HCT116 (cell line): Measurements from ENCODE around the gene SRSF3. TPM values are rescaled to one million over a fixed set of nuclear protein-coding genes. Genes with fewer than 3 reads are reported as not detected.

ENCODE experiments used
- ATAC-seq: fragments of 200-7000 bp; cut with Tn5 transposase; 2 replicates; pipeline ENCODE4 v1.9.1; 2020; ENCODE audit warnings: mild to moderate bottlenecking, moderate library complexity
- BruUV-seq: library from RNA; stranded (reverse); fragments of 400-500 nt; replicated peaks from 2 replicates; lab custom pipeline; 2021; lab: Mats Ljungman, UMichigan
- CTCF ChIA-PET: fragments of 300-600 bp; sonication (Branson Sonifier 250); formaldehyde crosslinking; loops from one replicate; lab custom pipeline; 2021; ENCODE audit warnings: antibody characterized with exemption; lab: Charles Lee
- POLR2A ChIA-PET: fragments of 300-600, 350-600 bp; sonication (Branson Sonifier 250); formaldehyde crosslinking; loops from one replicate; lab custom pipeline; 2021; ENCODE audit warnings: antibody characterized with exemption; lab: Charles Lee
- RAD21 ChIA-PET, 2 experiments: fragments of 300-600 bp; sonication (Branson Sonifier 250); formaldehyde crosslinking; loops; one replicate each; lab custom pipeline; 2023; ENCODE audit warnings: low total read pairs in 2 of 2; ENCODE audit not compliant: uncharacterized antibody in 2 of 2, unreplicated experiment in 2 of 2, low non-redundant PET in 1 of 2; lab: Charles Lee
- DNase-seq: peaks from one replicate; pipeline ENCODE4 v3.0.0-alpha.2; 2010; ENCODE audit warnings: low read depth, low spot score
- H2AFZ ChIP-seq: fragments of 200-600 bp; shearing (Covaris generic), sonication (generic); 2 replicates; pipeline ENCODE4 v1.6.1; 2017; ENCODE audit warnings: low read depth, mixed run types, mixed read lengths, antibody characterized with exemption, low read length; ENCODE audit not compliant: poor library complexity, severe bottlenecking
- H3K27ac ChIP-seq: 2 replicates; pipeline ENCODE4 v1.5.1; 2012; ENCODE audit warnings: low read depth, low read length
- H3K27me3 ChIP-seq: fragments of 200-600 bp; sonication (generic); 2 replicates; pipeline ENCODE4 v1.6.1; 2016; ENCODE audit warnings: mixed run types, low read length, mixed read lengths; ENCODE audit not compliant: insufficient read depth
- H3K36me3 ChIP-seq, 2 experiments: fragments of 200-500 bp in 1 of 2; fragments of 200-600 bp in 1 of 2; sonication (Bioruptor generic) in 1 of 2; sonication (generic) in 1 of 2; 2 replicates each; pipeline versions ENCODE4 v1.5.1 to v1.6.1; 2014 to 2016; ENCODE audit warnings: low read length in 2 of 2, inconsistent platforms in 1 of 2, mixed read lengths in 1 of 2, mixed run types in 1 of 2; ENCODE audit not compliant: insufficient read depth in 2 of 2, control insufficient read depth in 1 of 2
- H3K4me1 ChIP-seq, 2 experiments: fragments of 200-600 bp in 1 of 2; sonication (generic) in 1 of 2; 2 replicates each; pipeline versions ENCODE4 v1.5.1 to v1.6.1; 2012 to 2017; ENCODE audit warnings: low read length in 2 of 2, inconsistent platforms in 1 of 2, mild to moderate bottlenecking in 1 of 2, mixed read lengths in 1 of 2, mixed run types in 1 of 2, moderate library complexity in 1 of 2; ENCODE audit not compliant: insufficient read depth in 2 of 2, control insufficient read depth in 1 of 2
- H3K4me2 ChIP-seq: fragments of 200-600 bp; sonication (generic); 2 replicates; pipeline ENCODE4 v1.6.1; 2017; ENCODE audit warnings: mixed run types, low read length, mixed read lengths
- H3K4me3 ChIP-seq, 2 experiments: fragments of 200-600 bp in 1 of 2; sonication (generic) in 1 of 2; replicated peaks in 1 of 2; 2 replicates each; pipeline ENCODE4 v1.5.1; 2011 to 2016; ENCODE audit warnings: low read length in 2 of 2, control low read depth in 1 of 2, low read depth in 1 of 2, mild to moderate bottlenecking in 1 of 2, mixed read lengths in 1 of 2, mixed run types in 1 of 2
- H3K79me2 ChIP-seq: fragments of 200-600 bp; sonication (generic); 2 replicates; pipeline ENCODE4 v1.6.1; 2017; ENCODE audit warnings: mild to moderate bottlenecking, mixed run types, low read length, moderate library complexity, mixed read lengths; ENCODE audit not compliant: insufficient read depth
- H3K9ac ChIP-seq: fragments of 200-600 bp; sonication (generic); 2 replicates; pipeline ENCODE4 v1.6.1; 2016; ENCODE audit warnings: low read length, mixed read lengths
- H3K9me2 ChIP-seq: fragments of 200-600 bp; sonication (generic), shearing (Covaris generic); 2 replicates; pipeline ENCODE4 v1.6.1; 2017; ENCODE audit warnings: mixed run types, mild to moderate bottlenecking, moderate library complexity; ENCODE audit not compliant: insufficient read depth
- H3K9me3 ChIP-seq, 2 experiments: fragments of 200-500 bp in 1 of 2; fragments of 200-600 bp in 1 of 2; sonication (Bioruptor generic) in 1 of 2; sonication (generic) in 1 of 2; 2 replicates each; pipeline ENCODE4 v1.6.1; 2014 to 2017; ENCODE audit warnings: low read length in 2 of 2, mixed read lengths in 2 of 2, inconsistent platforms in 1 of 2, low read depth in 1 of 2, mild to moderate bottlenecking in 1 of 2, mixed run types in 1 of 2, moderate library complexity in 1 of 2; ENCODE audit not compliant: control insufficient read depth in 1 of 2, insufficient read depth in 1 of 2
- H4K20me1 ChIP-seq: fragments of 200-600 bp; sonication (generic), shearing (Covaris generic); 2 replicates; pipeline ENCODE4 v1.6.1; 2017; ENCODE audit warnings: mixed run types, mild to moderate bottlenecking, moderate library complexity; ENCODE audit not compliant: insufficient read depth
- CBX3 ChIP-seq: IDR thresholded peaks from 2 replicates; pipeline ENCODE4 v1.6.1; 2012; ENCODE audit warnings: low read depth
- CEBPB ChIP-seq: IDR thresholded peaks from 2 replicates; pipeline ENCODE4 v1.6.1; 2012; ENCODE audit warnings: low read depth
- CTCF ChIP-seq, 3 experiments: fragments of 200-600 bp in 1 of 3; sonication (generic) in 1 of 3; IDR thresholded peaks in 2 of 3; conservative IDR thresholded peaks in 1 of 3; 2 replicates each; pipeline ENCODE4 v1.5.1; 2012 to 2017; ENCODE audit warnings: low read depth in 2 of 3, low read length in 2 of 3, antibody characterized with exemption in 1 of 3, borderline replicate concordance in 1 of 3, control low read depth in 1 of 3, mild to moderate bottlenecking in 1 of 3, mixed read lengths in 1 of 3, mixed run types in 1 of 3, moderate library complexity in 1 of 3; ENCODE audit not compliant: insufficient read depth in 1 of 3
- EGR1 ChIP-seq: IDR thresholded peaks from 2 replicates; pipeline ENCODE4 v1.6.1; 2012; ENCODE audit warnings: low read depth
- ELF1 ChIP-seq: IDR thresholded peaks from 2 replicates; pipeline ENCODE4 v1.6.1; 2012; ENCODE audit warnings: low read depth, borderline replicate concordance
- EZH2 ChIP-seq: fragments of 200-600 bp; sonication (generic); IDR thresholded peaks from 2 replicates; pipeline ENCODE4 v1.6.1; 2017; ENCODE audit warnings: antibody characterized with exemption, mixed run types
- EZH2phosphoT487 ChIP-seq: fragments of 200-600 bp; IDR thresholded peaks from 2 replicates; pipeline ENCODE4 v1.6.1; 2018; ENCODE audit warnings: antibody characterized with exemption, borderline replicate concordance
- FOSL1 ChIP-seq: IDR thresholded peaks from 2 replicates; pipeline ENCODE4 v1.6.1; 2012; ENCODE audit warnings: low read depth
- JUND ChIP-seq: IDR thresholded peaks from 2 replicates; pipeline ENCODE4 v1.6.1; 2012
- POLR2A ChIP-seq: IDR thresholded peaks from 2 replicates; pipeline ENCODE4 v1.7.0; 2011; ENCODE audit warnings: borderline replicate concordance; ENCODE audit not compliant: insufficient read depth, insufficient read length; ENCODE audit errors: extremely low read depth
- RAD21 ChIP-seq: IDR thresholded peaks from 2 replicates; pipeline ENCODE4 v1.6.1; 2012; ENCODE audit warnings: low read depth, mild to moderate bottlenecking
- SIN3A ChIP-seq: IDR thresholded peaks from 2 replicates; pipeline ENCODE4 v1.6.1; 2012; ENCODE audit warnings: low read depth
- SP1 ChIP-seq: IDR thresholded peaks from 2 replicates; pipeline ENCODE4 v1.6.1; 2012; ENCODE audit warnings: low read depth
- SRF ChIP-seq: IDR thresholded peaks from 2 replicates; pipeline ENCODE4 v1.6.1; 2012; ENCODE audit warnings: low read depth
- TCF7L2 ChIP-seq: IDR thresholded peaks from 2 replicates; pipeline ENCODE4 v1.7.0; 2011; ENCODE audit warnings: borderline replicate concordance, inconsistent platforms; ENCODE audit not compliant: insufficient read depth, insufficient read length; ENCODE audit errors: extremely low read depth
- YY1 ChIP-seq: IDR thresholded peaks from 2 replicates; pipeline ENCODE4 v1.6.1; 2011; ENCODE audit warnings: low read length, low read depth, moderate library complexity, mild to moderate bottlenecking; ENCODE audit not compliant: insufficient replicate concordance; ENCODE audit errors: extremely low read depth
- ZNF274 ChIP-seq: fragments of 200-500 bp; sonication (Bioruptor generic); IDR thresholded peaks from 2 replicates; pipeline ENCODE4 v1.6.1; 2014; ENCODE audit warnings: mild to moderate bottlenecking, low read depth, low read length, inconsistent platforms
- intact Hi-C: fragments of 100-400 bp; cut with micrococcal nuclease; formaldehyde crosslinking; loops from 2 replicates; pipeline ENCODE4 v1.10.0; 2022
- total RNA-seq: library from RNA; stranded (reverse); gene quantifications from one replicate; pipeline ENCODE4 v1.2.1, GENCODE V29; 2021; ENCODE audit not compliant: unreplicated experiment
- TF ChIP-seq, protein P1 (sequence below): IDR thresholded peaks from 2 replicates; pipeline ENCODE4 v1.6.1; 2012
- TF ChIP-seq, protein P2 (sequence below): IDR thresholded peaks from 2 replicates; pipeline ENCODE4 v1.6.1; 2012
- TF ChIP-seq, protein P3 (sequence below): IDR thresholded peaks from 2 replicates; pipeline ENCODE4 v1.6.1; 2012; ENCODE audit warnings: low read depth

The SRSF3 gene
- total RNA-seq, 1 experiment from 2014 or later: 362 TPM

GRCh38 chr6:36621371-36621855 is 27.3 kb downstream of the SRSF3 start:
- no TSS peak for BruUV-seq
- ChIA-PET POLR2A (no interaction called here), RAD21 (no interaction called here), CTCF (no interaction called here)
- Histone ChIP-seq H3K4me3 (no peak overlapping the region), H3K9me3 (no peaks in the 10 kb centered on the region), H3K27me3 (no peaks in the 10 kb centered on the region), H3K27ac (no peak overlapping the region), H2AFZ (no peak overlapping the region), H4K20me1 (no peaks in the 10 kb centered on the region), H3K9ac (no peak overlapping the region), H3K9me2 (no peaks in the 10 kb centered on the region), H3K4me2 (no peak overlapping the region), H3K36me3 (no peaks in the 10 kb centered on the region), H3K4me1 (peaks cover 13 to 25% of the 10 kb centered on the region in 2 experiments), H3K79me2 (no peaks in the 10 kb centered on the region)
- no peak for DNase-seq
- intact Hi-C loops: no loop called here
- TF ChIP-seq, protein P1, sequence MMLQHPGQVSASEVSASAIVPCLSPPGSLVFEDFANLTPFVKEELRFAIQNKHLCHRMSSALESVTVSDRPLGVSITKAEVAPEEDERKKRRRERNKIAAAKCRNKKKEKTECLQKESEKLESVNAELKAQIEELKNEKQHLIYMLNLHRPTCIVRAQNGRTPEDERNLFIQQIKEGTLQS: no peak
- TF ChIP-seq CBX3 (no peak), ELF1 (no peak), JUND (no peak), TCF7L2 (no peak), SRF (no peak), YY1 (no peak), CTCF (IDR thresholded peaks at IDR 0.05 in 2 of 3, conservative IDR thresholded peaks at IDR 0.05 in 1 of 3; ENCODE audit: borderline replicate concordance in 1 of 3, insufficient read depth in 1 of 3, low read depth in 2 of 3, low read length in 2 of 3) (no peak), SIN3A (no peak), POLR2A (no peak), ZNF274 (no peak), EGR1 (no peak), RAD21 (no peak), SP1 (no peak), FOSL1 (no peak), CEBPB (no peak), EZH2phosphoT487 (no peak), EZH2 (no peak)
- TF ChIP-seq, protein P2, sequence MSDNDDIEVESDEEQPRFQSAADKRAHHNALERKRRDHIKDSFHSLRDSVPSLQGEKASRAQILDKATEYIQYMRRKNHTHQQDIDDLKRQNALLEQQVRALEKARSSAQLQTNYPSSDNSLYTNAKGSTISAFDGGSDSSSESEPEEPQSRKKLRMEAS: no peak
- TF ChIP-seq, protein P3, sequence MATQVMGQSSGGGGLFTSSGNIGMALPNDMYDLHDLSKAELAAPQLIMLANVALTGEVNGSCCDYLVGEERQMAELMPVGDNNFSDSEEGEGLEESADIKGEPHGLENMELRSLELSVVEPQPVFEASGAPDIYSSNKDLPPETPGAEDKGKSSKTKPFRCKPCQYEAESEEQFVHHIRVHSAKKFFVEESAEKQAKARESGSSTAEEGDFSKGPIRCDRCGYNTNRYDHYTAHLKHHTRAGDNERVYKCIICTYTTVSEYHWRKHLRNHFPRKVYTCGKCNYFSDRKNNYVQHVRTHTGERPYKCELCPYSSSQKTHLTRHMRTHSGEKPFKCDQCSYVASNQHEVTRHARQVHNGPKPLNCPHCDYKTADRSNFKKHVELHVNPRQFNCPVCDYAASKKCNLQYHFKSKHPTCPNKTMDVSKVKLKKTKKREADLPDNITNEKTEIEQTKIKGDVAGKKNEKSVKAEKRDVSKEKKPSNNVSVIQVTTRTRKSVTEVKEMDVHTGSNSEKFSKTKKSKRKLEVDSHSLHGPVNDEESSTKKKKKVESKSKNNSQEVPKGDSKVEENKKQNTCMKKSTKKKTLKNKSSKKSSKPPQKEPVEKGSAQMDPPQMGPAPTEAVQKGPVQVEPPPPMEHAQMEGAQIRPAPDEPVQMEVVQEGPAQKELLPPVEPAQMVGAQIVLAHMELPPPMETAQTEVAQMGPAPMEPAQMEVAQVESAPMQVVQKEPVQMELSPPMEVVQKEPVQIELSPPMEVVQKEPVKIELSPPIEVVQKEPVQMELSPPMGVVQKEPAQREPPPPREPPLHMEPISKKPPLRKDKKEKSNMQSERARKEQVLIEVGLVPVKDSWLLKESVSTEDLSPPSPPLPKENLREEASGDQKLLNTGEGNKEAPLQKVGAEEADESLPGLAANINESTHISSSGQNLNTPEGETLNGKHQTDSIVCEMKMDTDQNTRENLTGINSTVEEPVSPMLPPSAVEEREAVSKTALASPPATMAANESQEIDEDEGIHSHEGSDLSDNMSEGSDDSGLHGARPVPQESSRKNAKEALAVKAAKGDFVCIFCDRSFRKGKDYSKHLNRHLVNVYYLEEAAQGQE: no peak
- no peak for ATAC-seq
